Hindlimb muscle (tissue), 1 donor: Measurements from ENCODE around the gene SRGAP2C. TPM values are rescaled to one million over a fixed set of nuclear protein-coding genes. Genes with fewer than 3 reads are reported as not detected.
"Not testable (repeated sequence)": the region's sequence is repeated elsewhere in the genome, so short reads cannot be mapped to it uniquely, and the experiment has no call there.

Experiments
- DNase-seq: peaks from one replicate; pipeline ENCODE4 v3.0.0-alpha.2; 2013
- polyA plus RNA-seq: library from polyadenylated mRNA; unstranded; fragments of 120-200 nt; gene quantifications from one replicate; pipeline ENCODE4 v1.2.1, GENCODE V29; 2013; ENCODE audit not compliant: insufficient read length

Gene SRGAP2C
- polyA plus RNA-seq, 1 donor, result 35.3 TPM

- not testable (repeated sequence) for DNase-seq
Measured at GRCh38 chr1:121280699-121281317, 96.0 kb downstream of the SRGAP2C start.

- not testable (repeated sequence) for DNase-seq
Measured at GRCh38 chr1:121281480-121281879, 96.7 kb downstream of the SRGAP2C start.

DNA sequence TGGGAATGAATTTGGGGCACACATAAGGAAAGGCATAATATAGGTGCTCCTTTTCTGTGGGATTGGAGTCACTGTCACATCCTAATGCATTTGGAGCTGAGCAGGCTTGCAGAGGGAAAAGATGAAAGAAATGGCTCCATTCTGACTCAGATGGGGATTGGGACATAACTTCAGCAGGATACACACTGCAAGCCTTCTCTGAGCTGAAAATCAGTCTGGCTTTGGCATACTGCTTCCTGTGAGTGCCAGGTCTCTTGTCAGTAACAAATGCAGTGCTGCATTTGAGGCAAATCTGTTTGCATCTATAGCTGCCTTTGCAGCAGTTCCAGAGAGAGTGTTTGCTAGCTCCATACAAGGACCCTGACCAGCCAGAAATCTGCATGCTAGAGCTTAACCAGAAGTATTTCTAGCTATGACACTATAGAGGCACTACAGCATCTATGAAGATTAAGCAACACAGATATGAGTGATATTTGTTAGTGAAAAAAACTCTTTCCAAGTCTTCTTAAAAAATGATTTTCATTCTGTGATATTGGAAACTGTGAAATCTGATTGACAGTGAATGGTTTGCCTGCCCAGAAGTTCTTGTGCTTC, 98.9 kb downstream of the SRGAP2C start:
- not testable (repeated sequence) for DNase-seq

GRCh38 chr1:121292590-121292989, 107.8 kb downstream of the SRGAP2C start:
- not testable (repeated sequence) for DNase-seq

DNA sequence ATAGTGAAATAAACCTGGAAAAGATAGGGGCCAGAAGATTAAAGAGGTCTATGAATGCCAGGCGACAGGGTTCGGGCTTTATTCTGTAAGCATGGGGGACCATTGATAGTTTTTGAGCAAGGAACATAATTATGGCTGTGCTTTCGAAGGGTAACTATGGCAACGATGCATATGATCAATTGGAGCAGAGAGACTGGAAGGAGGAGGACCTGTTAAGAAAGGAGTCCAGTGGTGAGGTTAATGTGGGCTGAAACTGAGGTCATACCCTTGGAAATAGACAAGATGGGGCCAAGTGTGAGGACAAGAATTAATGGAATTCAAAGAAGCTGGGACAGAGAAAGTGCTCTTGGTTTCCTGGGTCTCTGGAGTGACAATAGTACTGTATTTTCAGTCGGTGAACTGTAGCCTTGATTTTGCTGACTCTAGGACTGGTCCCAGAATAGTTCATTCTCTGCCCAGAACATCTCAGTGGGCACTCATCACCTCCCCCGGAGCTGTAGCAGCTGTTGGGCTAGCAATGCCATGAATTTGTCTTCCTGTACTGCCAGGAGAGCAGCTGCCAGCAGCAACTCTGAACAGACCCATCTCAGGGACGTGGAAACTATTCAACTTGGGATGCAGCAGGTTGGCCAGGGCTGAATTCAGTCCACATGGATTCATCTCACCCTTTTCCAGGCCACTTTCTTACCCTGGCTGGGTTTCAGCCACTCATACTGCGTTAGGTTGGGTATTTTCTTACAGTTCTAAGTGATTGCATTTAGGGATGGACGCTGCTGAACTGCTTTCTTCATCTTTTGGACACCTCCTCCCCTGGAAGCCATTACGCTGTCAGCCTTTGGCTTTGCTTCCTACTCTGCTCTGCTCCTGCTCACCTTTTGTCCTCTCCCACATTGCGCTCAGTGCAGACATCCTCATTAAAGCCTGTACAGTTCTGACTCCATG, 108.8 kb downstream of the SRGAP2C start:
- not testable (repeated sequence) for DNase-seq

GRCh38 chr1:121294205-121294570, 109.4 kb downstream of the SRGAP2C start:
- not testable (repeated sequence) for DNase-seq

GRCh38 chr1:121296563-121296962, 111.8 kb downstream of the SRGAP2C start:
- not testable (repeated sequence) for DNase-seq

- not testable (repeated sequence) for DNase-seq
Measured at GRCh38 chr1:121298529-121298928, 113.8 kb downstream of the SRGAP2C start.

DNA sequence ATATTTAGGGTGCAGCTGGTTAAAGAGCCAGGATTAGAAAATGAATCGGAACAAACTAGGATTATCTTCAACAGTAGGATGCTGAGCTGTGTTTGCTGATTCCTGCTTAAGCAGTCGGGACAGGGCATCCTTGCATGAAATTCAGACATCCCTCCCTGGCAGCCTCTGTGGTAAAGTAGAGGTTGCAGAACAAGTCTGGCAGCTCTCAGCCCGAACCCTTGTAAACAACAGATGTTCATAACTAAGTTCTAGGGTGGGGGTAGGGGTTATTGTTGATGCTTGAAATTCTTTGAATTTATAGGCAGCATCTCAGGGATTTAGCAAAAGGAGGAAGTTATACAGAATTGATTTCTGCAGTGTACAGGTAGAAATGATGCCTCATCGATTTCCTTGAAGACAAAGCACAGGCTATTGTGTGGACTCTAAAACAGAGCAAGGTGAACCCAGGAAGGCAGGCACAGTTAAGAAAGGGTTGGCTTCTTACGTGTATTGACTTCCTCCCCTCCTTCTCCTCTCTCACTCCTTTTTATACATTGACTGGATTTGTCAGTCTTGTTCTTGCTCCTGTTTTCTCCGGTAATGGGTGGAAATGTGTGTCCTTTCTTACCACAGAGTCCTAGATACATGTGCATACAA, 114.9 kb downstream of the SRGAP2C start:
- not testable (repeated sequence) for DNase-seq

GRCh38 chr1:121301876-121302275, 117.1 kb downstream of the SRGAP2C start:
- DNase-seq, result not testable (repeated sequence)

GRCh38 chr1:121307759-121308158, 123.0 kb downstream of the SRGAP2C start:
- DNase-seq, result not testable (repeated sequence)

DNA sequence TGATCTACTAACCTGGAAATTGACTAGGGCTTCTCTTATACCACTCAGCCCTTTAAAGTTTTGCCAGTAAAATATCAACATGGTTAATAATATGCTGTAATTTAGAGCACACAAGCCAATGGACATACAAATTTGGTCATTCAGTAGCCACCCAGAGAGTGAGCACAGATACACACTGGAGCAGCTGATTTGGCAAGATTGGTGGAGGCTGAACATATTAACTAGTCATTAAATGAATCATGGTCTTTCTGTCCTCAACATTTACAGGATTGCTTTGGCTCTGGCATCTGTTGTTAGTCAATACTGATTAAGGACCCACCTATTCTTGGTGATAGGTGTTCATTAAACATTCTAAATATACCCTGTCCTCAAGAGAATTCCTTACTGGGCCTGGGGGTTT, 130.7 kb downstream of the SRGAP2C start:
- DNase-seq, result not testable (repeated sequence)

DNA sequence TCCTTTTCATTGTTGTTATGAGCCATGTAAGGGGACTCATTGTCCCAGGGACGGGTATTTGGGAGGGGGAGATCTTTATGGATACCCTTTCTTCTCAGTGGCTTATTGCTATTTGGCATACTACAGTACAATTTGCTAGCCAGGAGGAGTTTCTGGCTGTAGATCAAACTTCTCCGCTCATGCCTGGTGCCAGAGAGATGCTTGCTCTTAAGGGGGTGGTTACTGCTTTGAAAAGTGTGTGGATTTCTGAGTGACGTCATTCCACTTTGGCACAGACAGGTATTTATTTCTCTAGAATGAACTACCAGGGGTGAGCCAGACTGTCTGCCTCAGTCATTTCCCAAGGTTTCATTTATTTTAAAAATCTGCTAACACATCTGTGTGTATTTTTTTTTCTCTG, 131.3 kb downstream of the SRGAP2C start:
- DNase-seq, result not testable (repeated sequence)

DNA sequence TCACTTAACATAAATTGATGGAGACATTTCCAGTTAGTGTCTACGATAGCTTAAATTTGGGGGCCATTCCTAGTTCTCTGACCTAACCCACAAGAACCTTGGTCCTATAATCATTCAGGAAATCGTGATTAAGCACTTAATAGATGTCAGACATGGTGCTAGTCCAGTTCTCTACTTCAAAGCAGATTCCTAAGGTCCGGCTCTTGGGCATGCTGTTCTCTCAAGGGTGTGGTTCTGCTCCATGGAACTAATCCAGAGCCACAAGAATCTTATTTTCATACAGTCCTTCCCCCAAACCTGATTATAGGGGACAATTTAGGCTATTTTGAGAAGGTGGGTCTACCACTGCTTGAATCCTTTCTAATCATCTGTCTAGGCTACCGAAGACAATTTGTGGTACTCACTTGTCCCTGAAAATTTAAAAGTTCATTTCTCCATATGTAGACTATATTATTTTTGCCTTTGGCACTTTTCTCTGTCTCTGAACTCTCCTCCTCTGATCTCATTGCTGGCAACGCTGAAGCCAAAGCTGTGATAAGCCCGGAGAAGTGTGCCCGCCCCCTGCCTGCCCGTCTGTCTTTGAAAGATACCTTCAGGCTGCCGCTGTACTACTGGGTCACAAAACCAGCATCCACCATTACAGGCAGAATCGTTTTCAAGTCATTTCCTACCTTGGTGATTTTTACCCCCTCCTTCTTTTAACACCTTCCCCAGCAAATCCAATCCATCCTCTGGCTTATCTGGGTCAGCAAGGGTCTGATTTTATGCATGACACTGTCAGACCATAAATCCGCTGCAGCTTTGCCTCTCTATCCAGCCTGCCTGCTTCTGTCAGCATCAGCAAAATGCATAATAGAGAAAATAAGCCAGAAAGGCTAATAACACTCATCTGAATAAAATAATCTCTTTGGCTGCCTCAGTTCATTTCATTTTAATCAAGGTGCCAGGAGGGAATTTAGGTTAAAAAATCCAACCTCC, 133.0 kb downstream of the SRGAP2C start:
- DNase-seq, result not testable (repeated sequence)

DNA sequence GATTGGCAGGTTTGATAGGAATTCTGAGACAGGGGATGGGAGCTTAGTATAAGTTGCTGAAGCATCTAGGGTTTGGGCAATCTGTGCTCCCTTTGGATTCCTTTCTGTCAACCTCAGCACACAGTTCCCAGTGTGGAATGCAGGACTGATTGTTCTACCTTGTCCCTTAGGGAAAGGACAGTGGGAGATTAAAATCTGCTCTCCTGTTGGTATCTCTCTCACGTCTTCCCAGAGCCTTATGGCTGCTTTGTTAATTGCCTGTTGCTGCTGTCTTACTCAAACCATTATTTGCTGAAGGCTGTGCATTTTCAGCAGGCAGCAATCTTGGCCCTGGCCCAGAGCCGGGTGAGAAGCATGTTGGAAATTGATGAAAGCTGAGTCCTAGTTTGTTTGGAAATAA, 133.9 kb downstream of the SRGAP2C start:
- DNase-seq, result not testable (repeated sequence)

DNA sequence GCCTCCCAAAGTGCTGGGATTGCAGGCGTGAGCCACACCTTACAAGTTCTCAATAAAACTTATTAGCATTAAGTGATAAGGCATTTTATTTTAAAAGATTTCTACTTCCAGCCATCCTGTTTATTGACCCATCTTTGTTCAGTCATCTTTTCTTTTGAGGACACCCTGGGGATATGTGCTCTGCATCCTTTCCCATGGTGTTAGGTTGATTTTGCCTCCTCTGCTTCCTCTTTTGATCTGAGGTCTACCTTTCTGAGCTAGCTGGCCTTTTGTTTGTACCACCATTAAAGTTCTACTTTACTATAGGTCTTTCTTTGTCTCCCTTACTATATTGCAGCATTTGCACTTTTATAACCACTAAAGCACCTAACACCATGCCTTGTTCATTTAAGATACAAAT, 136.9 kb downstream of the SRGAP2C start:
- not testable (repeated sequence) for DNase-seq

- DNase-seq, result not testable (repeated sequence)
Measured at GRCh38 chr1:121324726-121325125, 140.0 kb downstream of the SRGAP2C start.

GRCh38 chr1:121332141-121332540, 147.4 kb downstream of the SRGAP2C start:
- not testable (repeated sequence) for DNase-seq

- DNase-seq, result not testable (repeated sequence)
Measured at GRCh38 chr1:121332599-121333562, 148.1 kb downstream of the SRGAP2C start.

- DNase-seq, result not testable (repeated sequence)
Measured at GRCh38 chr1:121337958-121338357, 153.2 kb downstream of the SRGAP2C start.
